Measurements from ENCODE around the gene MYH10.
A peak's percentile ranks its signal among the peaks of the same experiment; 100 is the strongest.

GRCh38 chr17:8630802-8631553 is 453 bp upstream of the MYH10 start:
- no peak for TF ChIP-seq EZH2phosphoT487 (IDR thresholded peaks at IDR 0.05; ENCODE audit: borderline replicate concordance, low read length)
- peak; percentile 52 for TF ChIP-seq CTCF (IDR thresholded peaks at IDR 0.05; ENCODE audit: low read depth, low read length, poor library complexity, severe bottlenecking)
